PC-9 (cell line): ENCODE measurements around the gene SUN1. TPM values are rescaled to one million over a fixed set of nuclear protein-coding genes. Genes with fewer than 3 reads are reported as not detected.

Experiments used
- BruUV-seq: library from RNA; stranded (reverse); fragments of 400-500 nt; replicated peaks from 2 replicates; lab custom pipeline; 2021; lab: Mats Ljungman, UMichigan
- CTCF ChIA-PET: fragments of 300-600 bp; sonication (Branson Sonifier 250); formaldehyde crosslinking; loops from one replicate; lab custom pipeline; 2022; ENCODE audit warnings: antibody characterized with exemption; lab: Charles Lee
- POLR2A ChIA-PET: fragments of 300-600 bp; sonication (Branson Sonifier 250); formaldehyde crosslinking; loops from one replicate; lab custom pipeline; 2022; ENCODE audit warnings: antibody characterized with exemption; ENCODE audit not compliant: unreplicated experiment; lab: Charles Lee
- DNase-seq, 2 experiments: peaks; one replicate each; pipeline versions ENCODE4 v3.0.0 to v3.0.0-alpha.2; 2015 to 2022; ENCODE audit warnings: mixed read lengths in 1 of 2
- H2AFZ ChIP-seq: fragments of 200-600 bp; sonication (generic); 2 replicates; pipeline ENCODE4 v1.8.1; 2017; ENCODE audit warnings: antibody characterized with exemption
- H3F3A ChIP-seq: fragments of 200-600 bp; sonication (generic); 2 replicates; pipeline ENCODE4 v1.8.1; 2017; ENCODE audit warnings: antibody characterized with exemption, mild to moderate bottlenecking, low read depth; ENCODE audit not compliant: insufficient read depth
- H3K27ac ChIP-seq: fragments of 200-600 bp; sonication (generic); 2 replicates; pipeline ENCODE4 v1.6.1; 2016; ENCODE audit warnings: mixed run types
- H3K27me3 ChIP-seq: fragments of 200-600 bp; sonication (generic); 2 replicates; pipeline ENCODE4 v1.6.1; 2016; ENCODE audit warnings: low read depth, mixed run types; ENCODE audit not compliant: insufficient read depth
- H3K36me3 ChIP-seq: fragments of 200-600 bp; sonication (generic); 2 replicates; pipeline ENCODE4 v1.6.1; 2016; ENCODE audit warnings: low read depth, mixed run types
- H3K4me1 ChIP-seq: fragments of 200-600 bp; sonication (generic); replicated peaks from 2 replicates; pipeline ENCODE4 v1.6.1; 2016; ENCODE audit warnings: mixed run types; ENCODE audit not compliant: insufficient read depth
- H3K4me2 ChIP-seq: fragments of 200-600 bp; sonication (generic); 2 replicates; pipeline ENCODE4 v1.6.1; 2017; ENCODE audit warnings: mixed run types
- H3K4me3 ChIP-seq: fragments of 200-600 bp; sonication (generic); 2 replicates; pipeline ENCODE4 v1.6.1; 2016; ENCODE audit warnings: mixed run types
- H3K79me2 ChIP-seq: fragments of 200-600 bp; sonication (generic); 2 replicates; pipeline ENCODE4 v1.6.1; 2017; ENCODE audit warnings: low read depth, mixed run types
- H3K9me2 ChIP-seq: fragments of 200-600 bp; sonication (generic); 2 replicates; pipeline ENCODE4 v1.8.1; 2017; ENCODE audit warnings: mild to moderate bottlenecking; ENCODE audit not compliant: insufficient read depth
- H3K9me3 ChIP-seq: fragments of 200-600 bp; sonication (generic); 2 replicates; pipeline ENCODE4 v1.8.1; 2016; ENCODE audit warnings: low read depth; ENCODE audit not compliant: insufficient read depth
- H4K20me1 ChIP-seq: fragments of 200-600 bp; sonication (generic); 2 replicates; pipeline ENCODE4 v1.8.1; 2017; ENCODE audit not compliant: insufficient read depth
- CTCF ChIP-seq: fragments of 200-600 bp; sonication (generic); conservative IDR thresholded peaks from 2 replicates; pipeline ENCODE4 v1.6.1; 2017; ENCODE audit warnings: mixed run types, antibody characterized with exemption, mild to moderate bottlenecking, moderate library complexity
- EZH2 ChIP-seq: fragments of 200-600 bp; sonication (generic); IDR thresholded peaks from 2 replicates; pipeline ENCODE4 v1.8.0; 2017; ENCODE audit warnings: antibody characterized with exemption, low read depth
- intact Hi-C: fragments of 100-400 bp; cut with micrococcal nuclease; formaldehyde crosslinking; loops from one replicate; pipeline ENCODE4 v1.10.0; 2022; ENCODE audit not compliant: unreplicated experiment
- total RNA-seq: library from RNA; stranded (reverse); gene quantifications from 2 replicates; pipeline ENCODE4 v1.2.3, GENCODE V29; 2021

Gene SUN1
- total RNA-seq, 1 experiment from 2014 or later = 245 TPM

DNA sequence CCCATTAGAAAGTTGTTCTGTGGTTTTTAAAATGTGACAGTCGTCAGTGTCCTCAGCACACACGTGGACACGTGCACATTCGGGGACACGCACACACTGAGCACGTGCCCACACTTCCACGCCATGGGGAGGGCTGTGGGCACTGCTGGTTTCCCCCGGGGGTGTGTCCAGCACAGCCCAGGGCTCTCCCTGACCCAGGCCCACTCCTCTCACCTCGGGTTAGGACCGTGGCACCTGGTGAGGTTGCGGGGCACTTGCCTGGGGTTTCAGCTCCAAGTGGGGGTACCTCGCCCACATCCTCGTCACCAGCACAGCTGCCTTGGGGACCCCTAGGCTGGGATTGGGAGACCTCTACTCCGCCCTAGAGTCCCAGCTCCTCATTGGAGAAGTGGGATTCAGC lies 64.8 kb downstream of the SUN1 start:
- Histone ChIP-seq H2AFZ (no peak overlapping the region), H4K20me1 (peaks cover 12% of the 10 kb centered on the region), H3F3A (peaks cover 20% of the 10 kb centered on the region; the same call in 1 of the 2 replicates), H3K9me2 (no peaks in the 10 kb centered on the region), H3K4me1 (peaks cover 4% of the 10 kb centered on the region), H3K27me3 (no peaks in the 10 kb centered on the region), H3K27ac (no peak overlapping the region), H3K4me3 (no peak overlapping the region), H3K9me3 (no peaks in the 10 kb centered on the region), H3K79me2 (no peaks in the 10 kb centered on the region), H3K4me2 (no peak overlapping the region), H3K36me3 (peaks cover 8% of the 10 kb centered on the region; the same call in 1 of the 2 replicates)
- DNase-seq = no peak
- POLR2A ChIA-PET = no interaction called here
- intact Hi-C loops = no loop called here
- CTCF ChIA-PET = no interaction called here
- no TSS peak for BruUV-seq
- no peak for TF ChIP-seq CTCF
- TF ChIP-seq EZH2 = no peak

- no peak for DNase-seq
- no peak overlapping the region for H3K27ac ChIP-seq
- POLR2A ChIA-PET = no interaction called here
- H3K4me2 ChIP-seq = no peak overlapping the region
- H3K4me1 ChIP-seq = peaks cover 4% of the 10 kb centered on the region
- H3K9me3 ChIP-seq = no peaks in the 10 kb centered on the region
- TF ChIP-seq CTCF = no peak
- TF ChIP-seq EZH2 = no peak
- no TSS peak for BruUV-seq
- intact Hi-C loops = no loop called here
- H3F3A ChIP-seq = peaks cover 14% of the 10 kb centered on the region; the same call in 1 of the 2 replicates
- H3K79me2 ChIP-seq = no peaks in the 10 kb centered on the region
- no peak overlapping the region for H2AFZ ChIP-seq
- H4K20me1 ChIP-seq = peaks cover 12% of the 10 kb centered on the region
- no peak overlapping the region for H3K4me3 ChIP-seq
- H3K36me3 ChIP-seq = peaks cover 4% of the 10 kb centered on the region; the same call in 1 of the 2 replicates
- CTCF ChIA-PET = no interaction called here
- H3K27me3 ChIP-seq = no peaks in the 10 kb centered on the region
- no peaks in the 10 kb centered on the region for H3K9me2 ChIP-seq
Observed at GRCh38 chr7:897771-898376, 65.6 kb downstream of the SUN1 start.

DNA sequence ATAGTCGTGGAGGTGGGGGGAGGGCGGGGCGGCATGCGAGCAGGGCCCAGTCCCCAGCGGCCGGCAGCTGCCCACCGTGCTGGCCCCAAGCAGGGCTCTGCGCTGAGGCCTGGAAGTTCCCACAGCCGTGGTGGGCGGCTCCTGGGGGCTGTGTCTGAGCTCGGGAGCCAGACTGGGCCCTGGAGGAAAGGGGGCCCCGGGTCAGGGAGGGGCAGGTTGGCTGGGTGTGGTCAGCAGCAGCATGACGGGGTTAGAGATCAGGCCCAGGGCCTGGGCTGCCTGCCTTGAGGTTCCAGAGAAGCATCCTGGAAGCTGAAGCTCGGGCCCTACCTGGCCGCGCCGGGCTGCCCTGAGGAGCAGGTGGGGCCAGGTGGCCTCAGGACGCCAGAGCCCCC lies 66.2 kb downstream of the SUN1 start:
- ChIA-PET CTCF (no interaction called here), POLR2A (no interaction called here)
- Histone ChIP-seq H3K9me3 (no peaks in the 10 kb centered on the region), H4K20me1 (peaks cover 12% of the 10 kb centered on the region), H3K9me2 (no peaks in the 10 kb centered on the region), H2AFZ (no peak overlapping the region), H3K4me2 (no peak overlapping the region), H3K4me3 (no peak overlapping the region), H3K36me3 (peaks cover 4% of the 10 kb centered on the region; the same call in 1 of the 2 replicates), H3K79me2 (no peaks in the 10 kb centered on the region), H3K27ac (no peak overlapping the region), H3K27me3 (no peaks in the 10 kb centered on the region), H3K4me1 (peaks cover 4% of the 10 kb centered on the region), H3F3A (peaks cover 14% of the 10 kb centered on the region; the same call in 1 of the 2 replicates)
- BruUV-seq = TSS peak; percentile 11
- no peak for DNase-seq
- intact Hi-C loops = no loop called here
- TF ChIP-seq EZH2 (no peak), CTCF (no peak)
